HG03521 (cell line): Measurements from ENCODE around the gene ESRRA.

ENCODE experiments used
- ATAC-seq: cut with Tn5 transposase; IDR thresholded peaks from one replicate; pipeline ENCODE4 v1.9.1; 2021; ENCODE audit warnings: mild to moderate bottlenecking, moderate library complexity; ENCODE audit not compliant: unreplicated experiment

Gene ESRRA

GRCh38 chr11:64364435-64364834, 59.1 kb downstream of the ESRRA start:
- ATAC-seq: no peak

GRCh38 chr11:64364911-64365310, 59.6 kb downstream of the ESRRA start:
- no peak for ATAC-seq
